Cardiac muscle cell (in vitro differentiated cells and primary cell): ENCODE measurements around the gene TPSD1. TPM values are rescaled to one million over a fixed set of nuclear protein-coding genes. Genes with fewer than 3 reads are reported as not detected.

Experiments
- DNase-seq, 2 donors: peaks; one replicate each; pipeline versions ENCODE4 v3.0.0 to v3.0.0-alpha.2; 2010 to 2017; ENCODE audit warnings: low read depth in 1 of 2, low spot score in 1 of 2
- H3K27ac ChIP-seq: fragments of 200-600 bp; sonication (generic); 2 replicates; pipeline ENCODE4 v1.5.1; 2016
- H3K27me3 ChIP-seq: fragments of 200-600 bp; sonication (generic); 2 replicates; pipeline ENCODE4 v1.6.0; 2016; ENCODE audit warnings: control low read depth
- H3K36me3 ChIP-seq: fragments of 200-600 bp; sonication (generic); 2 replicates; pipeline ENCODE4 v1.5.1; 2016; ENCODE audit warnings: control low read depth
- H3K4me1 ChIP-seq: fragments of 200-600 bp; sonication (generic); 2 replicates; pipeline ENCODE4 v1.8.1; 2017; ENCODE audit warnings: low read depth, mild to moderate bottlenecking, mixed run types
- H3K4me3 ChIP-seq: fragments of 200-600 bp; sonication (generic); 2 replicates; pipeline ENCODE4 v1.5.1; 2016; ENCODE audit warnings: mild to moderate bottlenecking
- H3K9me3 ChIP-seq: fragments of 200-600 bp; sonication (generic); 2 replicates; pipeline ENCODE4 v1.5.1; 2017; ENCODE audit warnings: low read depth, mild to moderate bottlenecking, control low read depth
- CTCF ChIP-seq: IDR thresholded peaks from 2 replicates; pipeline ENCODE4 v1.5.1; 2012; ENCODE audit warnings: low read depth, mild to moderate bottlenecking, low read length
- polyA plus RNA-seq: library from polyadenylated mRNA; unstranded; fragments of >200 nt; fragmentation: Nextera tagmentation; extraction: Ambion mirVana; gene quantifications from 2 replicates; pipeline ENCODE4 v1.2.1, GENCODE V29; 2016
- total RNA-seq: library from RNA; depleted of rRNA; stranded (reverse); fragments of >200 nt; gene quantifications from 2 replicates; pipeline ENCODE4 v1.2.3, GENCODE V29; 2016

The TPSD1 gene
- total and polyA plus RNA-seq, 2 experiments from 2014 or later = not detected

DNA sequence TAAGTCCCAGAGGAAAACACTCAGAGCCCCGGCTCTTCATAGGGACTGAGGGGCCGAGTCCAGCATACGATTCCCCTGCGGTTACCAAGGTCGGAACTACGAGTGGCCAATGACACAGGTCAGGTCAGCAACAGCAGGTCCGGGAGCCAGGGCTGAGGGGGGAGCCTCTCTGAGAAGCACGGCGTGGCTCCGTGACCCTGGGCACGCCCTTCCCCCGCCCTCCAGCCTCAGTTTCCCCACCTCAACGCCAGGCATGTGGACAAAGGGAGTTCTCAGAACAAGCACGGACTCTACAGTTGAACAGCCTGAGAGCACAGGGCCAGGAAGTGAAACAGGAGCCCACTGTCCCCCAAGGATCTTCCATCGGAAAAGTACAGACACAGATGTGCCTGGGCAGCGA is 25.6 kb downstream of the TPSD1 start:
- Histone ChIP-seq H3K4me3 (no peak overlapping the region), H3K27ac (no peak overlapping the region), H3K9me3 (no peaks in the 10 kb centered on the region), H3K27me3 (no peaks in the 10 kb centered on the region), H3K36me3 (no peaks in the 10 kb centered on the region), H3K4me1 (no peaks in the 10 kb centered on the region)
- TF ChIP-seq CTCF = no peak
- DNase-seq = no peak

DNA sequence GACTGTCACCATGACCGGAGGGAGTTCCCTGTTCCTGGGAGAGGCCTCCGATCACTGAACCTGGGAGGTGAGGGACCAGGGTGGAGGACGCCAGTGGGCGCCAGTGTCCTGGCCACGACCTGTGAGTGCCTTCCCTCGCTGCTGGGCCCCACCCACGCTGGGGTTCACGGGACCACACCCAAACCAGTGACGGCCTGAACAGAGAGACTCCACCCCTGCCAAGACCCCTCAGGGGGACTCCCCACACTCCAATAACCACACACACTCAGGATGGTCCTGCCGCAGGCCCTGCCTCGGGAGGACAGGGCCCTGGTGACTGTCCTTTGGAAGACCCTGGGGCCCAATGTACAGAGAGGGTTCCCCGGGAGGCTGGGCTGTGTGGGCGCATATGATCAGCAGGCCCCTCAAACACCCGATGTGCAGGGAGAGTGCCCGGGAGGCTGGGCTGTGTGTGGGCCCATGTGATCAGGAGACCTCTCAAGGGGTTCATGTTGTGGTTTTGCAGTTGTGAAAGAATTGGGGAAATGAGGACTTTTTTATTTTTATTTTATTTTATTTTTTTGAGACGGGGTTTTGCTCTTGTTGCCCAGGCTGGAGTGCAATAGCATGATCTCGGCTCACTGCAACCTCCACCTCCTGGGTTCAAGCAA is 26.6 kb downstream of the TPSD1 start:
- Histone ChIP-seq H3K36me3 (no peaks in the 10 kb centered on the region), H3K27ac (no peak overlapping the region)

DNA sequence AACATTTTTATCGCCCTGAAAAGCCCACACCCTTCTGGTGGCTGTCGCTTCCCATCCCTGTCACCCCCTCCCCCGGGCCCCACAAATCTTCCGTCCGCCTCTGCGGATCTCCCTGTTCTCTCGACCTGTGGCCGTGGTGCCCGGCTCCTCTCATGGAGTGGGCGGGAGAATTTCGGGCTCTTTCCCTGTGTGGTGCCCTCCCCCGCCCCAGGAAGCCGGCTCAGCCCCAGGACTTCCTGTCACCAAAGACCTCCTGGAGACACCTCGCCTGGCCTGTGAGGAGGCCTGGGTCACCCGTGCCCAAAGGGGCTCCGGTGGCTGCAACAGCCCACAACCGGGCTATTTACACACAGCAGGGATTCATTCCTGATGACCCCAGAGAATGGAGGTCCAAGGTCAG is 27.4 kb downstream of the TPSD1 start:
- no peak for DNase-seq
- H3K27ac ChIP-seq = no peak overlapping the region
- TF ChIP-seq CTCF = no peak
- H3K36me3 ChIP-seq = no peaks in the 10 kb centered on the region
- H3K4me1 ChIP-seq = no peaks in the 10 kb centered on the region
- no peaks in the 10 kb centered on the region for H3K27me3 ChIP-seq
- no peaks in the 10 kb centered on the region for H3K9me3 ChIP-seq
- no peak overlapping the region for H3K4me3 ChIP-seq

More for the DNA sequence above, 26.6 kb downstream of the TPSD1 start:
- TF ChIP-seq CTCF = no peak
- Histone ChIP-seq H3K27me3 (no peaks in the 10 kb centered on the region), H3K4me1 (no peaks in the 10 kb centered on the region), H3K9me3 (no peaks in the 10 kb centered on the region), H3K4me3 (no peak overlapping the region)
- no peak for DNase-seq

DNA sequence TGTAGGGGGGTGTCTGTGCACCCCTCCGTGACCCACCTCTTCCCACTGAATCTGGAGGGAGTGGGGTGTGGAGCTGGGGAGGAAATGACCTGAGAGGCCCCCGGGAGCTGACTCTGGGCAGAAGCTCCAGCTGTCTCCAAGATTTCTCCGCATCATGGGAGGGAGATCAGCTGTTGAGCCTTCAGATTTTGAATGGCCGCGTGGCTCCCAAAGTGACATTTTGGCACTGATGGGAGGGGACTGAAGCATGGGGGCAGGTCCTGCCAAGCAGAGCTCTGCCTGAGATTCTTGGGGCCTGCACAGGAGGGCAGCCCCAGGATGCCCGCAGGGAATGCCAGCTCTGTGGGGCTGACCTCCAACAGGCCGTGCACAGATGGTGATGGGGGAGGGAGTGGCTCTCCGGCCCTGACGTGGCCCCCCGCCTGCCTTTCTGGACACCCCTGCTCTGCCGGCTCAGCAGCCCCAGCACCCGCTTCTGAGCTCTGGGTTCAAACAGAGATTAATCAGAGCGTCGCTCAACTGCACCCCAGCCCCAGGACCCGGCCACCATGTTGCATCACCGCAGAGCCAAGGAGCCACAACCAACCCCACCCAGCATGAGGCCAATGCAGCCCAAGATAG is 28.2 kb downstream of the TPSD1 start:
- Histone ChIP-seq H3K4me3 (no peak overlapping the region), H3K9me3 (no peaks in the 10 kb centered on the region), H3K27ac (no peak overlapping the region), H3K4me1 (no peaks in the 10 kb centered on the region), H3K27me3 (no peaks in the 10 kb centered on the region), H3K36me3 (no peaks in the 10 kb centered on the region)
- DNase-seq = no peak
- no peak for TF ChIP-seq CTCF

DNA sequence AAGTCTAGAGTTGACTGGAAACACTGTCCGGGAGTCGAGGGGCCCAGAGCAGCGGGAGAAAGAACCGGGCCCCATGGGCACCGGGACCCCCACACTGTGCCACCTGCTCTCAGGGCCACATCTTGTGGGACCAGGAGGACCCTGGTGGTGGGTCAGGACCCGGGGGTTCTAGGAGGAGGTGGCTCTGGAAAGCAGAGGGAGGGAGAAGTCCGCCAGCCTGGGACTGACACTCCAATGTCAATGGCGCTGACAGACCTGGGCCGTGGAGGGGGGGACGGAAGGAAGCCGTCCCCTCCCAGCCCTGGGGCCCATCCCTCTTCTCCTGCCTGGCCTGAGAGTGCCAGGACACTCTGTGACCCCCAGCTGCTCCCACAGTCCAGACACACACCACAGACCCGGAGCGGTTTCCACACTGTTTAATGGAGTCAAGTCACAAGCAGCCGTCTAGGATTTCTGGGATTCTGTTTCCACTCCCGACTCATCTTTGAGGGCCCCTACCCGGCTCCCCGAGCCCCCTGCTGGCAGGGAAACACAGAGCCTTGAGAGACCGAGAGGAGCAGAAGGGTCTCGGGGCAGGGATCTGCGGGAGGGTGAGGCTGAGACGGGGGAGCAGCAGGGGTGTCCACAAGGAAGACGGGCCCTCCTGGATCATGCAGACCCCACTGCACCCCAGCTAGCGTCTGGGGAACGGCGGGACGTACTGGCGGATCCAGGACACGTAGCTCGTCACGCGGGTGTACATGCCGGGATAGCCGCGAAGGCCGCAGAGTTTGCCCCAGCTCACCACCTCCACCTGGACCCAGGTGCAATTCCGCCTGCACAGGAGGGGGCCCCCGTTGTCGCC is 30.0 kb downstream of the TPSD1 start:
- Histone ChIP-seq H3K27me3 (peaks cover 13% of the 10 kb centered on the region), H3K36me3 (no peaks in the 10 kb centered on the region), H3K4me3 (no peak overlapping the region), H3K4me1 (peaks cover 6% of the 10 kb centered on the region), H3K9me3 (no peaks in the 10 kb centered on the region), H3K27ac (no peak overlapping the region)
- peak in 1 of 2 donors; percentile 40 for DNase-seq
- no peak for TF ChIP-seq CTCF
